Measurements from ENCODE around the gene HBZ.
"Not testable (repeated sequence)": the region's sequence is repeated elsewhere in the genome, so short reads cannot be mapped to it uniquely, and the experiment has no call there.

Gene HBZ

GRCh38 chr16:194516-194915, 42.1 kb downstream of the HBZ start:
- H3K4me1 ChIP-seq (ENCODE audit: control insufficient read depth, insufficient read depth, low read length, poor library complexity, severe bottlenecking) = peaks cover 3% of the 10 kb centered on the region
- H3K9me3 ChIP-seq (ENCODE audit: control insufficient read depth, low read length) = no peaks in the 10 kb centered on the region
- WGBS, 2 experiments (ENCODE audit: insufficient coverage in 2 of 2) = 100% methylated on average over 2 of the region's 6 CpGs
- H3K36me3 ChIP-seq (ENCODE audit: control insufficient read depth, insufficient read depth, low read length) = peaks cover 95% of the 10 kb centered on the region
- H3K27ac ChIP-seq (ENCODE audit: low read depth, low read length, severe bottlenecking) = no peak overlapping the region
- H3K4me3 ChIP-seq (ENCODE audit: extremely low read depth, insufficient read depth, low read length, poor library complexity, severe bottlenecking) = no peak overlapping the region

- H3K27ac ChIP-seq (ENCODE audit: low read depth, low read length, severe bottlenecking) = peak overlapping the region; percentile 53
- H3K4me3 ChIP-seq (ENCODE audit: extremely low read depth, insufficient read depth, low read length, poor library complexity, severe bottlenecking) = no peak overlapping the region
- peaks cover 89% of the 10 kb centered on the region for H3K36me3 ChIP-seq (ENCODE audit: control insufficient read depth, insufficient read depth, low read length)
Observed at GRCh38 chr16:200388-200787, 47.9 kb downstream of the HBZ start.

GRCh38 chr16:203246-203645, 50.8 kb downstream of the HBZ start:
- H3K36me3 ChIP-seq (ENCODE audit: control insufficient read depth, insufficient read depth, low read length) = peaks cover 89% of the 10 kb centered on the region
- WGBS, 2 experiments (ENCODE audit: insufficient coverage in 2 of 2) = 83 to 92% methylated on average over 3 of the region's 4 CpGs
- H3K4me3 ChIP-seq (ENCODE audit: extremely low read depth, insufficient read depth, low read length, poor library complexity, severe bottlenecking) = no peak overlapping the region
- no peak overlapping the region for H3K27ac ChIP-seq (ENCODE audit: low read depth, low read length, severe bottlenecking)
- peaks cover 8% of the 10 kb centered on the region for H3K4me1 ChIP-seq (ENCODE audit: control insufficient read depth, insufficient read depth, low read length, poor library complexity, severe bottlenecking)
- H3K9me3 ChIP-seq (ENCODE audit: control insufficient read depth, low read length) = no peaks in the 10 kb centered on the region

More at GRCh38 chr16:200388-200787, 47.9 kb downstream of the HBZ start:
- Histone ChIP-seq H3K9me3 (ENCODE audit: control insufficient read depth, low read length) (no peaks in the 10 kb centered on the region), H3K4me1 (ENCODE audit: control insufficient read depth, insufficient read depth, low read length, poor library complexity, severe bottlenecking) (peaks cover 8% of the 10 kb centered on the region)
- WGBS, 2 experiments (ENCODE audit: insufficient coverage in 2 of 2) = 90 to 100% methylated on average over 3 to 4 of the region's 5 CpGs

GRCh38 chr16:204046-204445, 51.6 kb downstream of the HBZ start:
- H3K9me3 ChIP-seq (ENCODE audit: control insufficient read depth, low read length); H3K27ac ChIP-seq (ENCODE audit: low read depth, low read length, severe bottlenecking); H3K4me3 ChIP-seq (ENCODE audit: extremely low read depth, insufficient read depth, low read length, poor library complexity, severe bottlenecking); H3K4me1 ChIP-seq (ENCODE audit: control insufficient read depth, insufficient read depth, low read length, poor library complexity, severe bottlenecking): not testable (repeated sequence)
- WGBS, 2 experiments (ENCODE audit: insufficient coverage in 2 of 2) = 86 to 94% methylated on average over 7 of the region's 9 CpGs
- H3K36me3 ChIP-seq (ENCODE audit: control insufficient read depth, insufficient read depth, low read length) = peaks cover 89% of the 10 kb centered on the region
